Measurements from ENCODE around the gene AATF.

The AATF gene

GRCh38 chr17:36929851-36930582, 18.7 kb upstream of the AATF start:
- DNase-seq, result peak; percentile 46

- DNase-seq, result peak; percentile 43
Observed at GRCh38 chr17:36930583-36930900, 18.2 kb upstream of the AATF start.

- peak; percentile 33 for DNase-seq
Observed at GRCh38 chr17:36931096-36931696, 17.6 kb upstream of the AATF start.

DNA sequence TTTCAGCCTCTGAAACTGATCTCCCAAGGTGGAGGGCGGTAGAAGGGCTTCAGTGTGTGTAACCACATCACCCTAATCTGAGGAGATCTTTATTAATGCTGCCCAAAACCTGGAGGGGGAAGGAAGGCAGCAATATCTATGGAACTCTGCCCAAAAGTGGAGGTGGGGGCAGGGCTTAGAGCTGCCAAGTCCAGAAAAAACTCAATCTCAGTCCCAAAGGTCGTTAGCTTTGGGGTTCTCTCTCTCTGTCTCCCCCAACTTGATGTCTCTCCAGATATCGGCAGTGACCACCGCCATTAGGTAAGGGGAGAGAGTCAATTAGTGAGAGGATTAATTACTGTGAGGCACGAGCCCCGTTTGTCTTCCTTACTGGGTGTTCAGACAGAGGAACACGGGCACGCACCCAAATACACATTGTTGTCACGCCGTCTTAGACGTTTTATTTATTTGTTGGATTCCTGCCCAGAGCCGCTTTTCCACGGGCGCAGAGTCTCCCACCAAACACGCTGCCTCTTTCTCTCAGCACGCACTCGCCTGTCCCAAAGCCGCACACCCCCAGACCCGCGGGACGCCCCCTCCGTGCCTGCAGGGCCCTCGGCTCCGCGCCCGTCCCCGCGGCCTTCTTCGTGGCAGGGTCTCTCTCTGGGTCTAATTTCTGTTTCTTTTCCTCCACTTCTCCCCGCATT, 16.9 kb upstream of the AATF start:
- peak; percentile 65 for DNase-seq

- DNase-seq, result no peak
Observed at GRCh38 chr17:36932383-36932693, 16.4 kb upstream of the AATF start.

DNA sequence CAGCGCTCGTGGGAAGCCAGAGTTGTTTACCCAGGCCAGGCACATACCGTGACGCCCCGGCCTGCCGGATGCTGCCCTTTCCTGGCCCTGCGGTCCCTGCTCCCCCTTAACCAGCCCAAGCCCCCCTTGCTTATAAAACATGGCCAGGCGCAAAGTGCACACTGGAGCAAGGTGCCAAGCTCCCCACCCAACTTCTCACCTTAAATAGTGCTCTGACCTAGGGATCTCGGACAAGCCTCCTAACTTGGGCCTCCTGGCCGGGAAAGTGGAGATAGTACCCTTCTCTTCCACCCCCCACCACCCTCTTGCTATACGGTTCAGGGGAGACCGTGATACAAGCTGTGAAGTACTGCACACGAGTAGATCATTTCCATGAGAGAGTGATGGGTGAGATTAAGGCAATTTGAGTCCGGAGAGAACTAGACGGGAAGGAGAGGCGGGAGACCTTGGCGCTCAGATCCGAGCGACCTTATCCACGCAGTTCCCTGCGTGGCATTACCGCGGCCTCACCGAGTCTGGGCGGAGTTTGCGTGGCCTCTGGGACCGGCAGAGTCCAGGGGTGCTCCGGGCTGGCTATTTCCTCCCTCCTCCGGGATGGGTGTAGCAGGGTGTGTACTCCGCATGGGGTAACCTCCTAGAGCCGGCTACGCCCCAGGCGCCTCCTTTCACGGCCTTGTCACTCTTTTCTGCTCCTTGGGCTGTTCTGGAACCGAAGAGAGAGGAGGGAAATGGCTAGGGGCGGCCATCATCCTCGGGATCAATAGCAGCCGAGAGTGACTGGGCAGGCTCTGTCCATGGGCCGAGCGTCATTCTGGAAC, 15.9 kb upstream of the AATF start:
- peak; percentile 68 for DNase-seq

GRCh38 chr17:36933512-36934143, 15.1 kb upstream of the AATF start:
- DNase-seq, result peak; percentile 76

DNA sequence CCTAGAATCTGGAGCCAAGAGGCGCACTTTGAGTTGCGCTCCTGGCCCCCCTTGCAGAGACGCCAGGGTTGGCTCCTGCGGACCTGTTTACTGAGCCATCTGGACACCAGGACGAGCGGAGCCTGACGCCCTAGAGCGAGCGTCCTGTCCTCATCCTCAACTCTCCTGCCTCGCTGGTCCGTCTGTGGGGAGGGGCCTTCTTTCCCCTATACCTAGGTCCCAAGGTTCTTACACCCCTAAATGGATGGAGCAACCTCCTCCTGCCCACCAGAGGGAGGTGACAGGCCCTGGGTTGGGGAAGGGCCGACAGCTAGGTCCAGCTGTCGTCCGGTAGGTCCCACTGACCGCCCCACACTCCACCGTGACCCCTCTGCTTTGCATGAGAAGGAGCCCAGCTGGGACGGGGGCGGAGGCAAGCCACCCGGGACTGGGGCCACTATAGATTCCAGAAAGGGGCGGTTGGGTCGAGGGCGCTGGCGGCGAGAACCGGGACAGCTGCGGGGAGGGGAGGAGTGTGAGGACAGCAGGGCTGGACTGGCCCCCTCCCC, 14.5 kb upstream of the AATF start:
- DNase-seq, result peak; percentile 77

- peak; percentile 81 for DNase-seq
Observed at GRCh38 chr17:36934692-36935630, 13.8 kb upstream of the AATF start.

DNA sequence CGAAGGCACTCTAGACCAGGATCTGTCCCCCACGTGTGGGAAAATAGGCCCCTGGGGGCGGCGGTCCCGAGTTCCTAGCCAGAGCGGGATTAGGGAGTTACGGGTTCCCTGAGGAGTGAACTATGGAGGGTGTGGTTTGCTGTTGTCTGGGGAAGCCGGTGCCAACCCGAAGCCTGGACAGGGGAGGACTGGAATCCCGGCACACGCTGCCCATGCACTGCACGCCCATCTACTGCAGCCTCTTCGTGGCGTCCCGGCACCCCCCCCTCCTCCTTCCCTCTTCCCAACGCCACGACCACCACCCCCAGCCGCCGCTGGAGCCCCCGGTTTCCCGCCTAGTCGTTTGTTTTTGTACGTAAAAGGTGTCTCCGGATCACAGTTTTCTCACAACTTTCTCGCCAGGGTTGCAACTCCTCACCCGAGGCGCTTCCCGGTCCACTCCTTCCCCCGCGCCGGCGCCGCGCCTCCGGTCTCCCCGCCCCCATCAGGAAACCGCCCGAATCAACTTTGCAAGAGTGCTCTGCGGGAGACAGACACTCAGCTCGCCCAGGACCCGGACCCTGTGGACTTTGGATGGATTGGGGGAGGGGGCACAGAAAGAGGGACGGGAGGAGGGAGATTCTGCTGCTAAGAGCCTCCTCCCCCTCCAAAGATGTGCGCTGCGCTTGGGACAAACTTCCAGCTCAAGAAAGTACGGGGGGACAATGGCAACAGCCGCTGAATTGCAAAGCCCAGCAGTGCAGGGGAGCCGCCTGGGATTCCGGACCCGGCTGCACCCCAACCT, 12.9 kb upstream of the AATF start:
- peak; percentile 79 for DNase-seq

DNA sequence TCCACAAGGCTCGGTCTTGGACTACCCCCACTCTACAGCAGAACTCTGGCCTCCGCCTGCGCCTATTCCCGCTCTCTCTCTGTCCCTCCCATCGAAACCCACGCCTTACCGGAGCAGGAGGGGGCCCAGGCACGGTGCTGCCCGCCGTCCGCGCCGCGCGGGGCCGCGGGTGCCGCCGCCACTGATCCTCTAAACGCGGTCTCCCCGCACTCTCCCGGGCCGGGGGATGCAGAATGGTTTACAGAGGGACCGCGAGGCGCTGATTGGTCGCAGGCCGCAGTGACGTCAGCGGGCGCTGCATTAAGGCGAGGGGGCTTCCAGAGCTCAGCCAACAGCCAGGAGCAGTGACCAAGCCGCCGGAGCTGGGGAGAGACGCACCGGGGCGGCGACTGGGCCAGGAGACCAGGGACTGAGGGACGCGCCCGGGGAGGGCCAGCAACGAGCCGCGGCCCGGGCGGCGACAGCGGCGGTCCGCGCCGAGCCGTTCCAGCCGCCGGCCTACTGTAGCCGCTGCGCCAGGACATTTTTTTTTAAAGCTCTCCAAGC, 12.2 kb upstream of the AATF start:
- DNase-seq, result peak; percentile 92

GRCh38 chr17:36937001-36937958, 11.5 kb upstream of the AATF start, which contains the start of gene LHX1:
Gene LHX1 (plus strand): TSS chr17:36937475. CDS start chr17:36938198, 723 bp downstream.
- peak; percentile 68 for DNase-seq

GRCh38 chr17:36937959-36938565, 10.7 kb upstream of the AATF start:
- DNase-seq, result peak; percentile 76

DNA sequence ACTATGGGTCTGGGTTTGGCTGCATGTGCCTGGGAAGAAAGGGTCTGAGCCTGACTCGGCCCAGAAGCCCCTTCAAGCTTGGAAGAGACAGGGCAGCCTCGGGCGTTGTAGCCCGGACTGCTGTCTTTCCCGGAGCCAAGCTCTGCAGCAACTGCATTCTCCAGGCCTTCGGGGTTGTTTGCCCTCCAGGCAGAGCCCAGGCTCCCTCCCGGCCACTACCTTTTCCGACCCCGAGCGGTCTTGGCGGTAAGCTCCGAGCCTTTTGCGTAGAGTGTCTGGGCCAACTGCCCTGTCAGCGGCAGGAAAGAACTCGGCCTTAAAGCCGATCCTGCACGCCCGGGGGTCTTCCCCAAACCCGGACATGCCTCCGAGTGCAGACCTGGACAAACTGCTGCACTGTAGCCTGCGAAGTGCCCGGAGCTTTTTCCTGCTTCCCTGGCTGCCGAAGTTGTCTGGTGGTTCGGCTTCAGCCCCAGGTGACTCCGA, 10.1 kb upstream of the AATF start:
- DNase-seq, result no peak

DNA sequence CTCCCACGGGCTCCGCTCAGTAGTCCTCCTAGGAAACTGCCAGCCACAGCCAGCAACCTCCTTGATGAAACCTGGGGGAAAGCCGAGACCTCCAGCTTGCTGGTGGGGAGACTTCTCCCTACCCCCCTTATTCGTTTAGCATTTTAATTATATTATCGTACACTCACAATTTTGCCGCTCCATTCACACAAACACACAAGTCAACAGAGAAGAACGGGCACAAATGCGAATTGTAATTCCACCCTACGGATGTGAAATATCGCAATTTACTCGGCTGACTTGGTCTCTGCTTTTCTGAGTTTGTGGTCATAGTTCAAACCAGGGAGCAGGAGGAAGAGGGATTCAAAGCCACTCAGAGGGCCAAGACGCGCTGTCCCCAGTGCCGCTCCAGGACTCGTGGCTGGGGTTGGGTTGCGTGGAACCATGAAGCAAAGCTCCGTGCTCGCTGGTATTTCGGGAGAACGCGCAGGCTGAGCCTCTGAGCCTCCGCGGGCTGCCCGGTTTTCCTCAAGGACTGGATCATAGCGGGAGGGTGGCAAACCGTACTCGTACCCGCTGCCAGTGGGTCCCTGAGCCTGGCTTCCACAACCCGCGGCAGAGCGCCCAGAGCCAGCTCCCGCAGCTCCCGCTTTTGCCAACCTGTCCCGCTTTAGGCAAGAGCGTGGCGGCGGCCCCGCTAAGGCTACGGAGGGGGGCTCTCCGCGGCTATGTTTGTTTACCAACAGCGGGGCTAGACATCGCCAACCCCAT, 9.5 kb upstream of the AATF start:
- peak; percentile 54 for DNase-seq

DNA sequence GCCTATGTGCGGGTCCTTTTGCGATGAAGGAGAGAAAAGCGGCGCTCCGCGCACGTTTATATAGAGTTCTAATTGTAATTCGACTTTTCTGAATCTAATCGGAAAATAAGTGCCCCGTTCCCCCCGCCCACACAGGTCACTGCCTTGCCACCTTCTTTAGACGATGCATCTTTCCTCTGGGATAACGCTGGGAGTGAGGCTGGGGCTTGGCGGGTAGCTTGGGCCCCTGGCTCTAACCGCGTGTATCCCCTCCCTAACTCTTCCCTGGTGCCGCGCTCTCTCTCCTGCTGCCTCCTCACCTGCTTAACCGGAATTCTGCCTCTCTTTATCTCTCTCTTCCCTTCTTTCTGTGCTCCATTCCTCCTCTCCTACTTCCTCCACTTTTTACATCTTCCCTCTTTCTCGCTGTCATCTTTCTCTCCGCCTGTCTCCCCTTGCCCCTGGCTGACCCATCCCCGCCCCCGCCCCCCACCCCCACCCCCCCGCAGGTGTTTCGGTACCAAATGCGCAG, 8.9 kb upstream of the AATF start:
- DNase-seq, result peak; percentile 49

All from right kidney (tissue), 1 donor.